B cell (primary cell): ENCODE results near the gene RUVBL1.

Experiments used
- EZH2 ChIP-seq: IDR thresholded peaks from 2 replicates; pipeline ENCODE4 v1.6.1; 2012; ENCODE audit warnings: borderline replicate concordance, low read depth, mild to moderate bottlenecking, moderate library complexity, low read length; ENCODE audit not compliant: insufficient read depth, poor library complexity, severe bottlenecking
- TF ChIP-seq, protein P1 (sequence below): fragments of 200-600 bp; IDR thresholded peaks from one replicate; pipeline ENCODE4 v1.8.0; 2022; ENCODE audit warnings: antibody characterized with exemption, mild to moderate bottlenecking

DNA sequence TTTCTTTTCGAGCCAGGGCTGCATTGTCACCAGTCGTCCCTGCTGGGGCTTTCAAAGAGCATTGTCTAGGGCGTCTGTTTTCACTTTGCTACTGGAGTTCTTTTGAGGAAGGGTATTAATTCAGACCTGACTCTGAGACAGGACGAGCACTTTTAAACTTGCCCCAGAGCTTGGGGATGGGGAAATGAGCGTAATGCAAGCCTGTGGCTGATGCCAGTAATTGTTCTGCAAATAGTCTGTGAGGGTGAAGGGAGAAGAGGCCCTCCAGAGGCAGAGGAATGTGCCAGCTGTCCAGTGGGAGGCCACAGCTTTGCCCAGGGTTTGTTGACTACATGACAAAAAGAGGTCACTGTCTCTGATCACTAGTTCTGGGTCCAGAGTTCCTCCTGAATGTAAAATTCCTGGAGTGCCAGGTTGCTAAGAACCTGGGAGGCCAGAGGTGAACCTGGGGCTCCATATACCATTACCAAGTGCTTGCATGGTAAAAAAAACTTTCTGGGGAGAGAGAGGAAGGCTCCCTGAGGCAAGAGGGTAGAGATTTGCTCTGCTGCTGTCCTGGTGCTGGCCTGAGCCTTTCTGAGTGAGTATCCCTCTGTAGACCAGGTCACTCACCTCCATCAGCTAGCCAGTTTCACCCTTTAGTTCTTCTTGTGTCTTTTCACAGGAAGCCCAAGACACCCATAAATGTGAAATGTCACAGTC, 44.5 kb upstream of the RUVBL1 start:
- TF ChIP-seq, protein P1, sequence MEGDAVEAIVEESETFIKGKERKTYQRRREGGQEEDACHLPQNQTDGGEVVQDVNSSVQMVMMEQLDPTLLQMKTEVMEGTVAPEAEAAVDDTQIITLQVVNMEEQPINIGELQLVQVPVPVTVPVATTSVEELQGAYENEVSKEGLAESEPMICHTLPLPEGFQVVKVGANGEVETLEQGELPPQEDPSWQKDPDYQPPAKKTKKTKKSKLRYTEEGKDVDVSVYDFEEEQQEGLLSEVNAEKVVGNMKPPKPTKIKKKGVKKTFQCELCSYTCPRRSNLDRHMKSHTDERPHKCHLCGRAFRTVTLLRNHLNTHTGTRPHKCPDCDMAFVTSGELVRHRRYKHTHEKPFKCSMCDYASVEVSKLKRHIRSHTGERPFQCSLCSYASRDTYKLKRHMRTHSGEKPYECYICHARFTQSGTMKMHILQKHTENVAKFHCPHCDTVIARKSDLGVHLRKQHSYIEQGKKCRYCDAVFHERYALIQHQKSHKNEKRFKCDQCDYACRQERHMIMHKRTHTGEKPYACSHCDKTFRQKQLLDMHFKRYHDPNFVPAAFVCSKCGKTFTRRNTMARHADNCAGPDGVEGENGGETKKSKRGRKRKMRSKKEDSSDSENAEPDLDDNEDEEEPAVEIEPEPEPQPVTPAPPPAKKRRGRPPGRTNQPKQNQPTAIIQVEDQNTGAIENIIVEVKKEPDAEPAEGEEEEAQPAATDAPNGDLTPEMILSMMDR, result no peak
- TF ChIP-seq EZH2, result no peak
